ENCODE results near the gene UQCC3. TPM values are rescaled to one million over a fixed set of nuclear protein-coding genes. Genes with fewer than 3 reads are reported as not detected.

UQCC3 gene
- total and polyA plus RNA-seq, 9 of the 15 experiments (the other 6 are each of a cell fraction or from before 2014, with no cell fraction given), result 3.3 to 44.3 (median 8.0) TPM

DNA sequence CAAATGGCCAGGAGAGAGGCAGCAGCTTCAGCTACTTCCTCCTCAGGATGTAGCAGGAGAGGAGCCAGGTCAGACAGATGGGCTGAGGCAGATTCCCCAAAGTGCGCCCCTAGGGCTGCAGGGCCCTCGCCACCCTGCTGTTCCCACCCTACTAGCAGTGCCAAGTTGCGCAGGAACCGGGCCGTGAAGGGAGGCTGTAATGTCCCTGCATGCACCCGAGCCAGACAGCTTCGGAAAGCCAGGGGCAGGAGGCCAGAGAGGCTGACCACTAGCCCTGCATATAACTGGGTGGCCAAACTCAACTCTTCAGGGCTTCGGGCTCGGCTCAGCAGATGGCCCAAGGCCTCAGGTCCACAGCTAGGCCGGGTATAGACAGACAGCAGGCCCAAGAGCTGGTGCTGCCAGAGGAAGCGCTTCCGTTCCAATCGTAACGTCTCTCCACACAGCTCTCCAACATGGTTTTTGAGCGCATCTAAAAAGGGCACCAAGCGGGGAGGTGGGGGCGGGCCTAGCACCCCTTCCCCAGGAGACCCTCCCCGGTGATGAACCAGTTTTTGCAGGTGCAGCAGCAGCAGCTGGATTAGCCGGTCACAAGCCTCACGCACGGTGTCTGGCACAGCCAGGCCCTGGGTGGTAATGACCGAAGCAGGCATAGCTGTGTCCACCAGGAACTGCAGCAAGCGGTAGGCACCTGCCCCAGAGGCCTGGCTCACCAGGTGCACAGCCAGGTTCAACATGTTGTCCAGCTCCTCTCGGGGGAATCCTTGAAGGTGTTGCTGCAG lies 23.1 kb upstream of the UQCC3 start:
- intact Hi-C loops (cut with micrococcal nuclease), result no loop called here
- ChIA-PET POLR2A (interaction anchor here (0.6 to 2.8 kb wide), 11 partner anchors 9 to 1042 kb away, joined by 3 to 40 read pairs (median 3); partner anchors contain the start of genes C11orf98, CSKMT, LBHD1 and TUT1), CTCF (ENCODE audit: low intra/inter-chr PET ratio) (no interaction called here)
- Histone ChIP-seq H2AFZ (ENCODE audit: low read depth, low read length) (no peak overlapping the region), H3K27me3 (ENCODE audit: control insufficient read depth in 2 of 2, insufficient read depth in 2 of 2, low read length in 2 of 2) (no peaks in the 10 kb centered on the region), H3K36me3 (ENCODE audit: control insufficient read depth, insufficient read depth, low read length) (peaks cover 63% of the 10 kb centered on the region), H3K4me1 (replicated peaks in 1 of 2; ENCODE audit: control insufficient read depth in 2 of 2, insufficient read depth in 2 of 2, low read length in 2 of 2) (peaks cover 15 to 43% of the 10 kb centered on the region in 2 experiments), H3K27ac (ENCODE audit: extremely low read depth, low read depth, low read length) (no peak overlapping the region), H3K4me2 (ENCODE audit: insufficient read depth, low read length) (no peak overlapping the region), H4K20me1 (replicated peaks; ENCODE audit: control insufficient read depth, insufficient read depth, low read length) (peaks cover 20% of the 10 kb centered on the region), H3K9me3 (replicated peaks; ENCODE audit: control insufficient read depth, insufficient read depth, low read depth, low read length) (no peaks in the 10 kb centered on the region), H3K9ac (ENCODE audit: insufficient read depth in 1 of 2, low read depth in 2 of 2, low read length in 2 of 2) (peak overlapping the region in 1 of 2 experiments; percentile 85; a peak in 2 of 4 replicates), H3K79me2 (ENCODE audit: control insufficient read depth, insufficient read depth, low read length) (peaks cover 65% of the 10 kb centered on the region), H3K9me1 (ENCODE audit: control insufficient read depth, insufficient read depth, low read length) (no peaks in the 10 kb centered on the region), H3K4me3 (no peak overlapping the region)
- FAIRE-seq (no peak), ATAC-seq (no peak), DNase-seq (ENCODE audit: extremely low read depth in 1 of 4, low spot score in 3 of 4) (no peak)
- BruUV-seq (replicated peaks), result no TSS peak
- in situ Hi-C loops (cut with MboI), result no loop called here
- WGBS (ENCODE audit: insufficient coverage, low coverage, missing lambda C conversion rate), result 92% methylated on average over 21 of the region's 24 CpGs
- peak; percentile 49 for TF ChIP-seq RBFOX2 (IDR thresholded peaks at IDR 0.05; ENCODE audit: low read depth, low read length)
- TF ChIP-seq POLR2G (IDR thresholded peaks at IDR 0.05; ENCODE audit: low read depth, low read length), result 0 out of 2 replicates have a peak, but pooled peaks have one; percentile 35
- TF ChIP-seq, protein P1, sequence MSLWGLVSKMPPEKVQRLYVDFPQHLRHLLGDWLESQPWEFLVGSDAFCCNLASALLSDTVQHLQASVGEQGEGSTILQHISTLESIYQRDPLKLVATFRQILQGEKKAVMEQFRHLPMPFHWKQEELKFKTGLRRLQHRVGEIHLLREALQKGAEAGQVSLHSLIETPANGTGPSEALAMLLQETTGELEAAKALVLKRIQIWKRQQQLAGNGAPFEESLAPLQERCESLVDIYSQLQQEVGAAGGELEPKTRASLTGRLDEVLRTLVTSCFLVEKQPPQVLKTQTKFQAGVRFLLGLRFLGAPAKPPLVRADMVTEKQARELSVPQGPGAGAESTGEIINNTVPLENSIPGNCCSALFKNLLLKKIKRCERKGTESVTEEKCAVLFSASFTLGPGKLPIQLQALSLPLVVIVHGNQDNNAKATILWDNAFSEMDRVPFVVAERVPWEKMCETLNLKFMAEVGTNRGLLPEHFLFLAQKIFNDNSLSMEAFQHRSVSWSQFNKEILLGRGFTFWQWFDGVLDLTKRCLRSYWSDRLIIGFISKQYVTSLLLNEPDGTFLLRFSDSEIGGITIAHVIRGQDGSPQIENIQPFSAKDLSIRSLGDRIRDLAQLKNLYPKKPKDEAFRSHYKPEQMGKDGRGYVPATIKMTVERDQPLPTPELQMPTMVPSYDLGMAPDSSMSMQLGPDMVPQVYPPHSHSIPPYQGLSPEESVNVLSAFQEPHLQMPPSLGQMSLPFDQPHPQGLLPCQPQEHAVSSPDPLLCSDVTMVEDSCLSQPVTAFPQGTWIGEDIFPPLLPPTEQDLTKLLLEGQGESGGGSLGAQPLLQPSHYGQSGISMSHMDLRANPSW (CRISPR knock-in tag; IDR thresholded peaks at IDR 0.05), result no peak
